ENCODE results near the gene MGAT1.

DNA sequence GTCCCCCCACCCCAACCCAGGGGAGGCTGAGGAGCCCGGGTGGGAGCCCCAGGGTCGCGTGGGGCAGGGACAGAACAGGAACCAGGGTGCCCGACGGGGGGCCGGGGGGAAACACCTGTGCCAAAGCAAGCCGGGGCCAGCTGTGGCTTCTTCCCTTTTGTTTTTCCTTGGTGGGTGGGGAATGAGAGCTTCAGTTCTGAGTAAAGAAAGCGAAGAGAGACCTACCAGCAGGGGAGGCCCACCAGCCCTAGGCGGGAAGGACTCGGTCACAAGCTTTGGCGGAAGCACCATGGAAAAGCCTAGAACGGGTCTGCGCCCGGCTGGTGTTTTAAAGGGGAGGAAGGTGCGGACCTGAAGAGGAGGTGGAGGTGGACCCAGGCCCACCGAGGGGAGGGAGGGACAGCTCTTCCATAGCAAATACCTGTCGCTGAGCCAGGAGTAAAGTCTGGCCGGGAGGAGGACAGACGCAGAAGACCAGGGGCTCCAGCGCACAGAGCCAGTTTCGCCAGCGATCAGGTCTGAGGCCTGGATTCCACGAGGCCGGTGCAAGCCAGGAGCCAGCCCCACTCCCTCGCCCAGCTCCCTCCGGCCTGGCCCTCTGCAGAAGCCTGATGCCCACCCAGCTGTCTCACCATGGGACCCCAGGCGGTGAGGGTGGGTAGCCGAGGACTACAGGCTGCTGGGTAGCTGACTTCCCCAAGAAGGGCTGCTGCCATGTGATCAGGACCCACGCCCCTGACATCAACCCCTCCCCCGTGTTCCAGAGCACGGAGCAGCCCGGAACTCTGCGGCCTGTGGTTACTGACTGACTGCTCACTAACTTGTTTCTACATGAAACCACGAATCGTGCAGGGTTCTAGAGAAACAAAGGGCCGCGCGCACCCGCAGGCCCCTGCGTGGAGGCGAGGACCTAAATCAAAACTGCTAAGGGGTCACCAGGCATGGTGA, 849 bp upstream of the MGAT1 start:
- TF ChIP-seq, protein P1, sequence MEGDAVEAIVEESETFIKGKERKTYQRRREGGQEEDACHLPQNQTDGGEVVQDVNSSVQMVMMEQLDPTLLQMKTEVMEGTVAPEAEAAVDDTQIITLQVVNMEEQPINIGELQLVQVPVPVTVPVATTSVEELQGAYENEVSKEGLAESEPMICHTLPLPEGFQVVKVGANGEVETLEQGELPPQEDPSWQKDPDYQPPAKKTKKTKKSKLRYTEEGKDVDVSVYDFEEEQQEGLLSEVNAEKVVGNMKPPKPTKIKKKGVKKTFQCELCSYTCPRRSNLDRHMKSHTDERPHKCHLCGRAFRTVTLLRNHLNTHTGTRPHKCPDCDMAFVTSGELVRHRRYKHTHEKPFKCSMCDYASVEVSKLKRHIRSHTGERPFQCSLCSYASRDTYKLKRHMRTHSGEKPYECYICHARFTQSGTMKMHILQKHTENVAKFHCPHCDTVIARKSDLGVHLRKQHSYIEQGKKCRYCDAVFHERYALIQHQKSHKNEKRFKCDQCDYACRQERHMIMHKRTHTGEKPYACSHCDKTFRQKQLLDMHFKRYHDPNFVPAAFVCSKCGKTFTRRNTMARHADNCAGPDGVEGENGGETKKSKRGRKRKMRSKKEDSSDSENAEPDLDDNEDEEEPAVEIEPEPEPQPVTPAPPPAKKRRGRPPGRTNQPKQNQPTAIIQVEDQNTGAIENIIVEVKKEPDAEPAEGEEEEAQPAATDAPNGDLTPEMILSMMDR (IDR thresholded peaks at IDR 0.05; ENCODE audit: low read length) = peak; percentile 34; the same call in 1 of the 2 replicates
- TF ChIP-seq EZH2 (IDR thresholded peaks at IDR 0.05; ENCODE audit: borderline replicate concordance, low read length) = no peak

Measured in OCI-LY1 (cell line).